Activated naive CD4-positive, alpha-beta T cell treated with anti-CD3 and anti-CD28 coated beads for 36 hours (primary cell): ENCODE measurements around the gene SLC15A1. TPM values are rescaled to one million over a fixed set of nuclear protein-coding genes. Genes with fewer than 3 reads are reported as not detected.

Source experiments
- CTCF ChIA-PET: fragments of 350-600 bp; sonication (Branson Sonifier 250); formaldehyde crosslinking; loops from one replicate; lab custom pipeline; 2021; ENCODE audit warnings: antibody characterized with exemption; lab: Charles Lee
- DNase-seq: peaks from one replicate; pipeline ENCODE4 v3.0.0-alpha.2; 2020
- H3K27ac Mint-ChIP-seq: one replicate; pipeline ENCODE4 v1.8.0; 2021; ENCODE audit warnings: mild to moderate bottlenecking, mixed read lengths
- H3K27me3 Mint-ChIP-seq: one replicate; pipeline ENCODE4 v1.8.0; 2021; ENCODE audit warnings: low read depth, mixed read lengths
- H3K36me3 Mint-ChIP-seq: one replicate; pipeline ENCODE4 v1.8.0; 2021; ENCODE audit warnings: low read depth, mixed read lengths
- H3K4me1 Mint-ChIP-seq: one replicate; pipeline ENCODE4 v1.8.0; 2021; ENCODE audit warnings: low read depth, mixed read lengths
- H3K4me3 Mint-ChIP-seq: one replicate; pipeline ENCODE4 v1.8.0; 2021; ENCODE audit warnings: mild to moderate bottlenecking, moderate library complexity, mixed read lengths
- H3K9me3 Mint-ChIP-seq: one replicate; pipeline ENCODE4 v1.8.0; 2021; ENCODE audit warnings: mixed read lengths
- intact Hi-C: fragments of 100-400 bp; cut with micrococcal nuclease; formaldehyde crosslinking; loops from one replicate; pipeline ENCODE4 v1.15.1; 2023
- total RNA-seq, 2 experiments: library from RNA; stranded (reverse); gene quantifications; one replicate each; pipeline ENCODE4 v1.2.3, GENCODE V29; 2021

The SLC15A1 gene
- total RNA-seq, 2 experiments from 2014 or later: not detected

- CTCF ChIA-PET: no interaction called here
- no peak for DNase-seq
- intact Hi-C loops: no loop called here
- Mint-ChIP-seq H3K9me3 (peaks cover under 1% of the 10 kb centered on the region), H3K27me3 (peaks cover 11% of the 10 kb centered on the region), H3K27ac (no peak overlapping the region), H3K36me3 (no peaks in the 10 kb centered on the region), H3K4me1 (no peaks in the 10 kb centered on the region), H3K4me3 (no peak overlapping the region)
Measured at GRCh38 chr13:98776644-98777043, 24.2 kb upstream of the SLC15A1 start.

DNA sequence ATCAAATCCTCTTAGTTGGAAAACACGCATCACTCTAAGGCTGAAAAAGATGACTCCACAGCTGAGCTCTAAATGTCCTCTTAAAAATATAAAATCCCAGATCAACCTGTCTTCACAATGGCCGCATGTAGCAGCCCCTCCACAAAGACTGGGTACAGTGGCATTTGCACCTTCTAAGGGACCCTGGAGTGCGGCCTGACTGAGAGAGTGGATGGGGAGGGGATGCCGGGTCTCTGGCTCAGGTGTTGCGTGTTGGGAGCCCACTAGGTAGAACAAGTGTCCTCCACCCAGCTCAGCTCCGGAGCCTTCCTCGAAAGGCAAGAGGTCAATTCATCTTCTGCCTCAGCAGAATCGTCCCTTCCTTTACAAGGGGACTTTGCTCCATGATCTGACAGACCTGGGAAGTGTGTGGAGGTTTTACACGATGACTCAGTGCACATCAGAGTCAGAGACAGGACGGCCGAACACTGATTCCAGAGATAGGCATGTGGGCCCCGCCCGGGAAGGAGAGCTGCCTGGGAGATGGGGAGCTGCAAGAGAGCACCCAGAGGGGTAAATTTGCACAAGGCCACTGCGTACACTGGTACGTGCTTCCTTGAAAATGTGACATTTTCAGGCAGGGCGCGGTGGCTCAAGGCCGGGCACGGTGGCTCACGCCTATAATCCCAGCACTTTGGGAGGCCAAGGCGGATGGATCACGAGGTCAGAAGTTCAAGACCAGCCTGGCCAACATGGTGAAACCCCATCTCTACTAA, 23.5 kb upstream of the SLC15A1 start:
- DNase-seq: no peak
- H3K4me3 Mint-ChIP-seq: no peak overlapping the region
- H3K4me1 Mint-ChIP-seq: no peaks in the 10 kb centered on the region
- intact Hi-C loops: no loop called here
- H3K27ac Mint-ChIP-seq: no peak overlapping the region
- peaks cover 2% of the 10 kb centered on the region for H3K36me3 Mint-ChIP-seq
- CTCF ChIA-PET: no interaction called here
- H3K9me3 Mint-ChIP-seq: peaks cover 7% of the 10 kb centered on the region
- peaks cover 8% of the 10 kb centered on the region for H3K27me3 Mint-ChIP-seq

GRCh38 chr13:98775386-98775785, 22.9 kb upstream of the SLC15A1 start:
- CTCF ChIA-PET: no interaction called here
- intact Hi-C loops: no loop called here
- DNase-seq: no peak
- H3K27ac Mint-ChIP-seq: no peak overlapping the region
- H3K36me3 Mint-ChIP-seq: peaks cover 2% of the 10 kb centered on the region
- peaks cover 12% of the 10 kb centered on the region for H3K9me3 Mint-ChIP-seq
- H3K4me3 Mint-ChIP-seq: no peak overlapping the region
- no peaks in the 10 kb centered on the region for H3K4me1 Mint-ChIP-seq
- H3K27me3 Mint-ChIP-seq: peaks cover 7% of the 10 kb centered on the region

DNA sequence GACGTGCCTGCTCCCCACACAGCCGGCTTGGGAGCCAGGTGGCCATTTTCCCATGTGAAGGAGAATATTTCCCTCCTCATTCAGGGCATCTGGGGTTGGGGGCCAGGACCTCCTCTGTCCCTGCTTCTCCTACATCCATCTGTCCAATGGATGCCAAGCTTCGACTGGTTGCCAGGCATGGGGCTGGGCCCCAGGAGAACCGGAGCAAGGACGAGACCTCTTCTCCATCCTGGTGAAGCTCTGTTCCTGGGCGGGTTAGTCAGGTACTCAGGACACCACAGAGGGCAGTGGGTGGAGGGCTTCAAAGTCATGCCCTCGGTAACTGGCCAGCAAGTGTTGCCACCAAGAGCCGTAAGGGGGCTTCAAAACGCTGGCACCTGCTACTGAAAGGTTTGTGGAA, 22.3 kb upstream of the SLC15A1 start:
- peaks cover 2% of the 10 kb centered on the region for H3K36me3 Mint-ChIP-seq
- peaks cover 7% of the 10 kb centered on the region for H3K27me3 Mint-ChIP-seq
- no peak overlapping the region for H3K4me3 Mint-ChIP-seq
- CTCF ChIA-PET: no interaction called here
- H3K27ac Mint-ChIP-seq: no peak overlapping the region
- no peaks in the 10 kb centered on the region for H3K4me1 Mint-ChIP-seq
- DNase-seq: no peak
- intact Hi-C loops: no loop called here
- H3K9me3 Mint-ChIP-seq: peaks cover 18% of the 10 kb centered on the region

GRCh38 chr13:98773921-98774320, 21.4 kb upstream of the SLC15A1 start:
- Mint-ChIP-seq H3K27me3 (peaks cover 5% of the 10 kb centered on the region), H3K9me3 (peaks cover 25% of the 10 kb centered on the region), H3K4me1 (no peaks in the 10 kb centered on the region), H3K4me3 (no peak overlapping the region), H3K27ac (no peak overlapping the region), H3K36me3 (peaks cover 2% of the 10 kb centered on the region)
- no peak for DNase-seq
- CTCF ChIA-PET: no interaction called here
- intact Hi-C loops: no loop called here

DNA sequence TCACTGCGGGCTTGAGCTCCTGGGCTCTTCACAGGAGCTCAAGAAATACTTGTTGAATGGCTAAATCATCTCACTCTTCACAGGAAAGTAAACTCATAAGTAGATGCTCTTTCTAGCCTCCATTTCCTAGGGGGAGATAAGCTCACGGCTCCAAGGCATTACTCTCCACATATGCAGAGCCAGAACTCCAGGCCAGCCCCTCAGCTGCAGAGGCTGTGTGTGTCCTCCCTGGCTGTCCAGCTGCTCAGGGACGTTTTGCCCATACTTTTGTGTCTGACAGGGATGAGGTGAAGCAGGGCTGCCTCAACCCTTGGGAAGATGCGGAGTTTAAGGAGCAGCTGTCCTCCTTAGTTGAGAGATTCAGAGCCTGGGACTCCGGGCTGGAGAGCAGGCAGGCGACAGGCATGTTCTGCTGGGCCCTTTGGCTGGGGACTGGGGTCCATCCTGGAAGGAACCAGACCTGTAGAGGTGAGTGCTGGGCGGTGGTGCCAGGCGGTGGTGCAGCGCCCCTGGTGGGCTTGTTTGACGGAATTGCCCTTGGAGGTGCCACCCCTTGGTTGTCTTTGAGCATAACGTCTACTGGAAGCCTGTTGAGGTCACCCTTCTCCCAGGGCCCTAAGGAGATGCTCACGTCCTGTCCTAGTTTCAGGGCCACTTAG, 20.5 kb upstream of the SLC15A1 start:
- Mint-ChIP-seq H3K4me3 (no peak overlapping the region), H3K9me3 (peaks cover 31% of the 10 kb centered on the region), H3K27me3 (no peaks in the 10 kb centered on the region), H3K36me3 (peaks cover 2% of the 10 kb centered on the region), H3K27ac (no peak overlapping the region), H3K4me1 (no peaks in the 10 kb centered on the region)
- intact Hi-C loops: no loop called here
- CTCF ChIA-PET: interaction anchor here (0.6 to 0.7 kb wide), 2 partner anchors 12 to 17 kb away, joined by 3 read pairs; no protein-coding TSS in a partner anchor
- DNase-seq: no peak

DNA sequence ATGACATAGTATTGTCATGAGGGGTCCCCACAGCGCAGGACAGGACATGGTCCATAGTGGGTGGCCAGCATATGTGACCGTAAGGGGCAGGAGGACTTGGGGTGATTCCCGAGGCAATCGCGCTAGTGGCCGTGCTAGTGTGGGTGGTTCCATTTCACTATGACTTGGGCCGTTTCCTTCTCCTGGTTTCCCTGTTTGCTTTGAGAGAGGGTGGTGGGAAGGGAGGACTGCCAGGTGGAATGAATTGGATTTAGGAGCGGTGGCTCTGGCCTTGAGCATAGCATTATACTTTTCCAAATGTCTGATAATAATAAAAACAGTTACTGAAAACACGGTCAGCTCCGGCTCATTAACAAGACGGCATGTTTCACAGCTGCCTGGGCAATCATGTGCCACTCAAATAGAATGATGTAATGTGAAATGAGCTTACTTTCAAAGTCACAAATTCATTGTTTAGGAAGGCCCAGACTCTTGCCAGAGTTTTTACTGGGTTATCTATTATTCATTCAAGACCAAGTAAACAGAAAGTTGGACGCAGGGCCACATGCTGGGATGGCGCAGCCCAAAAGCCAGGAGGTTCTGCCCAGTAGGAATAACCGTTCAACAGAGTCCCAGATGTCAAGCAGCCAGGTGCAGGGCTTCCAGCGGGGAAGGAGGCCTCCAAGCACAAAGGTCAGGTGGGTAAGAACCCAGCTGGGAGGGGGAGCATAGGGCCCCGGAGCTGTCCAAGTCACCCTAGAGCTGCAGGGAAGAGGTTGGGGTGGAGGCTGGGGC, 19.6 kb upstream of the SLC15A1 start:
- intact Hi-C loops: no loop called here
- Mint-ChIP-seq H3K4me3 (no peak overlapping the region), H3K36me3 (peaks cover 2% of the 10 kb centered on the region), H3K9me3 (peaks cover 31% of the 10 kb centered on the region), H3K27me3 (no peaks in the 10 kb centered on the region), H3K4me1 (no peaks in the 10 kb centered on the region), H3K27ac (no peak overlapping the region)
- CTCF ChIA-PET: interaction anchor here (0.6 to 0.7 kb wide), 2 partner anchors 13 to 18 kb away, joined by 3 read pairs; no protein-coding TSS in a partner anchor
- DNase-seq: no peak

DNA sequence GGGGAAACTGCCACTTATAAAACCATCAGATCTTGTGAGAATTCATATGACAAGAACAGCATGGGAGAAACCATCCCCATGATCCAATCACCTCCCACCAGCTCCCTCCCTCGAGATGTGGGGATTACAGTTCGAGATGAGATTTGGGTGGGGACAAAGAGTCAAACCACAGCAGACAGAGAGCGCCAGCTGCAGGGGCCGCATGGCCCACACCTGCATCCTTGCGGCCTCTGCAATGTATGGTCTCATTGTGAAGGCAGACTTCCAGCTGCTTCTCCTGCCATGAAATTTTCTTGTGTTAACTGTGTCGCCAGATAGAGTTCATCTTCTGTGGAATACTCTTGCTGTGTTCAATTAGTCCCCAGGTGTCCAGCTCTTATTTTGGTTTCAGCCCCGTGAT, 17.3 kb upstream of the SLC15A1 start:
- no peak overlapping the region for H3K27ac Mint-ChIP-seq
- peaks cover 2% of the 10 kb centered on the region for H3K36me3 Mint-ChIP-seq
- H3K4me3 Mint-ChIP-seq: no peak overlapping the region

DNA sequence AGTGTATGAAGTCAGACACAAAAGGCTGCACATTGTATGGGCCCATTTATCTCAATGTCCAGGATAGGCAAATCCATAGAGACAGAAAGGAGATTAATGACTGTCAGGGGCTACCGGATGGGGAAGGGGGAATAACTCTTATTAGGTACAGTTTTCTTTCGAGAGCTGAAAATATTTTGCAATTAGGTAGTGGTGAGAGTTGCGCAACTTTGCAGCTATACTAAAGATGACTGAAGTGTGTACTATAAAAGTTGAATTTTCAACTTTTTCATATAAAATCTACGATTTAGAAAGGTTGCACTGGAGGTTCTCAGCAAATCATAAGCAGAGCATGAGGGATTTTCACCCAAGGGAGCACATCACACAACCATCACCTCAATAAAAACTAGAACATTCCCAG, 16.1 kb upstream of the SLC15A1 start:
- CTCF ChIA-PET: interaction anchor here (0.9 kb wide), 1 partner anchor 101 kb away, joined by 3 read pairs; no protein-coding TSS in a partner anchor
- Mint-ChIP-seq H3K4me3 (no peak overlapping the region), H3K9me3 (peaks cover 31% of the 10 kb centered on the region), H3K27ac (no peak overlapping the region), H3K4me1 (no peaks in the 10 kb centered on the region), H3K36me3 (peaks cover 2% of the 10 kb centered on the region), H3K27me3 (no peaks in the 10 kb centered on the region)
- no peak for DNase-seq
- intact Hi-C loops: no loop called here

More for the DNA sequence above, 17.3 kb upstream of the SLC15A1 start:
- Mint-ChIP-seq H3K9me3 (peaks cover 31% of the 10 kb centered on the region), H3K27me3 (no peaks in the 10 kb centered on the region), H3K4me1 (no peaks in the 10 kb centered on the region)
- DNase-seq: no peak
- intact Hi-C loops: no loop called here
- CTCF ChIA-PET: no interaction called here

GRCh38 chr13:98766697-98767096, 14.2 kb upstream of the SLC15A1 start:
- H3K4me1 Mint-ChIP-seq: no peaks in the 10 kb centered on the region
- CTCF ChIA-PET: no interaction called here
- peaks cover 2% of the 10 kb centered on the region for H3K36me3 Mint-ChIP-seq
- no peaks in the 10 kb centered on the region for H3K27me3 Mint-ChIP-seq
- H3K9me3 Mint-ChIP-seq: peaks cover 30% of the 10 kb centered on the region
- no peak overlapping the region for H3K4me3 Mint-ChIP-seq
- intact Hi-C loops: no loop called here
- no peak overlapping the region for H3K27ac Mint-ChIP-seq
- no peak for DNase-seq

GRCh38 chr13:98765996-98766519, 13.6 kb upstream of the SLC15A1 start:
- no peaks in the 10 kb centered on the region for H3K36me3 Mint-ChIP-seq
- H3K4me1 Mint-ChIP-seq: no peaks in the 10 kb centered on the region
- CTCF ChIA-PET: no interaction called here
- no peak overlapping the region for H3K27ac Mint-ChIP-seq
- peaks cover 27% of the 10 kb centered on the region for H3K9me3 Mint-ChIP-seq
- no peak for DNase-seq
- no peaks in the 10 kb centered on the region for H3K27me3 Mint-ChIP-seq
- intact Hi-C loops: no loop called here
- no peak overlapping the region for H3K4me3 Mint-ChIP-seq

DNA sequence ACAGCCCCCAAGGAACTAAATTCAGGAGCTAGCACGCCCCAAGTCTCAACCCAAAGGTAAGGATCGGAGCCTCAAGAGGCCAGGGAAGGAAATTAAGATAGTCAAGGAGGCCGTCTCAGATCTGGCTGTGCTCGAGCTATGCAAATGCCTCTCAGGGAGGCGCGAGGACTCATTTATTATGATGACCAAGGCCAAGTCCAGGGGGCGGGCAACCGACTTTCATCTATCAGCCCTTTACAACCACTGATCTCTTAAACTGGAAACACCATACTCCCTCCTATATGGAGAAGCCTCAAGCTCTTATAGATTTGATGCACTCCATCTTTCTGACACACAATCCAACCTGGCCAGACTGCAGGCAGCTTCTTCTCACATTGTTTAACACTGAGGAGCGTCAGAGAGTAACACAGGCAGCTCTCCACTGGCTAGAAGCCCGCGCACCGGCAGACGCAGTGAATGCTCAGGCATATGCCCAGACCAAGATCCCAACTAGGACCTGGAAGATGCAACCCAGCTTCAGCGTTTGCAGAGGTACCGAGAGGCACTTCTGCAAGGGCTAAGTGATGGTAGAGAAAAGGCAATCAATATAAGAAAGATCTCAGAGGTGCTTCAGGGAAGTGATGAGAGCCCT, 9.6 kb upstream of the SLC15A1 start:
- CTCF ChIA-PET: interaction anchor here (0.7 kb wide), 1 partner anchor 677 kb away, joined by 3 read pairs; no protein-coding TSS in a partner anchor
- DNase-seq: no peak
- peaks cover 2% of the 10 kb centered on the region for H3K36me3 Mint-ChIP-seq
- no peaks in the 10 kb centered on the region for H3K27me3 Mint-ChIP-seq
- no peak overlapping the region for H3K4me3 Mint-ChIP-seq
- H3K27ac Mint-ChIP-seq: no peak overlapping the region
- H3K4me1 Mint-ChIP-seq: no peaks in the 10 kb centered on the region
- H3K9me3 Mint-ChIP-seq: peaks cover 9% of the 10 kb centered on the region
- intact Hi-C loops: no loop called here
